ENCODE results near the gene CCDC192. TPM values are rescaled to one million over a fixed set of nuclear protein-coding genes. Genes with fewer than 3 reads are reported as not detected.

CCDC192 gene
- total RNA-seq, 2 experiments from 2014 or later = not detected

- Mint-ChIP-seq H3K4me1 (ENCODE audit: low read depth) (no peaks in the 10 kb centered on the region), H3K36me3 (ENCODE audit: low read depth) (no peaks in the 10 kb centered on the region), H3K4me3 (no peak overlapping the region), H3K27ac (no peak overlapping the region), H3K9me3 (ENCODE audit: insufficient read depth) (no peaks in the 10 kb centered on the region), H3K27me3 (ENCODE audit: low read depth) (no peaks in the 10 kb centered on the region)
- CTCF ChIA-PET = no interaction called here
- DNase-seq (no peak), ATAC-seq (no peak)
- POLR2A ChIA-PET = interaction anchor here (0.7 kb wide), 1 partner anchor 434 kb away, joined by 3 read pairs; no protein-coding TSS in a partner anchor
Observed at GRCh38 chr5:127804886-127805426, 101.8 kb downstream of the CCDC192 start.

- ATAC-seq = no peak
- Mint-ChIP-seq H3K27ac (no peak overlapping the region), H3K9me3 (ENCODE audit: insufficient read depth) (no peaks in the 10 kb centered on the region), H3K27me3 (ENCODE audit: low read depth) (no peaks in the 10 kb centered on the region), H3K4me3 (no peak overlapping the region), H3K4me1 (ENCODE audit: low read depth) (no peaks in the 10 kb centered on the region), H3K36me3 (ENCODE audit: low read depth) (no peaks in the 10 kb centered on the region)
- ChIA-PET POLR2A (interaction anchor here (0.7 kb wide), 1 partner anchor 435 kb away, joined by 3 read pairs; no protein-coding TSS in a partner anchor), CTCF (no interaction called here)
- no peak for DNase-seq
Observed at GRCh38 chr5:127805448-127805847, 102.3 kb downstream of the CCDC192 start.

GRCh38 chr5:127806776-127807175 lies 103.6 kb downstream of the CCDC192 start:
- ChIA-PET POLR2A (no interaction called here), CTCF (no interaction called here)
- H3K27ac Mint-ChIP-seq = no peak overlapping the region
- DNase-seq = no peak
- no peaks in the 10 kb centered on the region for H3K27me3 Mint-ChIP-seq (ENCODE audit: low read depth)
- no peaks in the 10 kb centered on the region for H3K9me3 Mint-ChIP-seq (ENCODE audit: insufficient read depth)
- H3K4me3 Mint-ChIP-seq = no peak overlapping the region
- ATAC-seq = no peak
- no peaks in the 10 kb centered on the region for H3K36me3 Mint-ChIP-seq (ENCODE audit: low read depth)
- H3K4me1 Mint-ChIP-seq (ENCODE audit: low read depth) = no peaks in the 10 kb centered on the region

- no peak for DNase-seq
- Mint-ChIP-seq H3K9me3 (ENCODE audit: insufficient read depth) (no peaks in the 10 kb centered on the region), H3K27ac (no peak overlapping the region), H3K36me3 (ENCODE audit: low read depth) (no peaks in the 10 kb centered on the region), H3K4me3 (no peak overlapping the region), H3K4me1 (ENCODE audit: low read depth) (no peaks in the 10 kb centered on the region), H3K27me3 (ENCODE audit: low read depth) (peaks cover 3% of the 10 kb centered on the region)
- ATAC-seq = no peak
- ChIA-PET CTCF (no interaction called here), POLR2A (no interaction called here)
Observed at GRCh38 chr5:127809533-127809932, 106.3 kb downstream of the CCDC192 start.

GRCh38 chr5:127810017-127810416 lies 106.8 kb downstream of the CCDC192 start:
- Mint-ChIP-seq H3K27me3 (ENCODE audit: low read depth) (peaks cover 4% of the 10 kb centered on the region), H3K9me3 (ENCODE audit: insufficient read depth) (no peaks in the 10 kb centered on the region), H3K4me1 (ENCODE audit: low read depth) (no peaks in the 10 kb centered on the region), H3K4me3 (no peak overlapping the region), H3K27ac (no peak overlapping the region), H3K36me3 (ENCODE audit: low read depth) (no peaks in the 10 kb centered on the region)
- POLR2A ChIA-PET = no interaction called here
- ATAC-seq (no peak), DNase-seq (no peak)
- CTCF ChIA-PET = no interaction called here

GRCh38 chr5:127810707-127811490 lies 107.7 kb downstream of the CCDC192 start:
- CTCF ChIA-PET = no interaction called here
- DNase-seq (no peak), ATAC-seq (no peak)
- POLR2A ChIA-PET = no interaction called here
- Mint-ChIP-seq H3K36me3 (ENCODE audit: low read depth) (no peaks in the 10 kb centered on the region), H3K27ac (no peak overlapping the region), H3K27me3 (ENCODE audit: low read depth) (peaks cover 7% of the 10 kb centered on the region), H3K9me3 (ENCODE audit: insufficient read depth) (no peaks in the 10 kb centered on the region), H3K4me3 (no peak overlapping the region), H3K4me1 (ENCODE audit: low read depth) (no peaks in the 10 kb centered on the region)

GRCh38 chr5:127812570-127812969 lies 109.4 kb downstream of the CCDC192 start:
- Mint-ChIP-seq H3K36me3 (ENCODE audit: low read depth) (no peaks in the 10 kb centered on the region), H3K9me3 (ENCODE audit: insufficient read depth) (no peaks in the 10 kb centered on the region), H3K27ac (no peak overlapping the region), H3K27me3 (ENCODE audit: low read depth) (peaks cover 8% of the 10 kb centered on the region), H3K4me1 (ENCODE audit: low read depth) (no peaks in the 10 kb centered on the region), H3K4me3 (no peak overlapping the region)
- ChIA-PET POLR2A (no interaction called here), CTCF (no interaction called here)
- no peak for DNase-seq
- ATAC-seq = no peak

GRCh38 chr5:127813633-127814587 lies 110.7 kb downstream of the CCDC192 start:
- ATAC-seq = no peak
- H3K4me3 Mint-ChIP-seq = no peak overlapping the region
- DNase-seq = no peak
- H3K4me1 Mint-ChIP-seq (ENCODE audit: low read depth) = no peaks in the 10 kb centered on the region
- POLR2A ChIA-PET = no interaction called here
- H3K9me3 Mint-ChIP-seq (ENCODE audit: insufficient read depth) = no peaks in the 10 kb centered on the region
- H3K36me3 Mint-ChIP-seq (ENCODE audit: low read depth) = no peaks in the 10 kb centered on the region
- peaks cover 11% of the 10 kb centered on the region for H3K27me3 Mint-ChIP-seq (ENCODE audit: low read depth)
- H3K27ac Mint-ChIP-seq = no peak overlapping the region
- CTCF ChIA-PET = no interaction called here

GRCh38 chr5:127814588-127814973 lies 111.4 kb downstream of the CCDC192 start:
- Mint-ChIP-seq H3K4me3 (no peak overlapping the region), H3K36me3 (ENCODE audit: low read depth) (no peaks in the 10 kb centered on the region), H3K9me3 (ENCODE audit: insufficient read depth) (no peaks in the 10 kb centered on the region), H3K4me1 (ENCODE audit: low read depth) (no peaks in the 10 kb centered on the region), H3K27me3 (ENCODE audit: low read depth) (peaks cover 11% of the 10 kb centered on the region), H3K27ac (no peak overlapping the region)
- DNase-seq (no peak), ATAC-seq (no peak)
- ChIA-PET POLR2A (no interaction called here), CTCF (no interaction called here)

GRCh38 chr5:127820910-127821553 lies 117.8 kb downstream of the CCDC192 start:
- Mint-ChIP-seq H3K4me3 (no peak overlapping the region), H3K27ac (no peak overlapping the region), H3K27me3 (ENCODE audit: low read depth) (peaks cover 6% of the 10 kb centered on the region), H3K9me3 (ENCODE audit: insufficient read depth) (no peaks in the 10 kb centered on the region), H3K4me1 (ENCODE audit: low read depth) (no peaks in the 10 kb centered on the region), H3K36me3 (ENCODE audit: low read depth) (no peaks in the 10 kb centered on the region)
- DNase-seq (no peak), ATAC-seq (no peak)
- CTCF ChIA-PET = no interaction called here
- POLR2A ChIA-PET = no interaction called here

- ChIA-PET POLR2A (no interaction called here), CTCF (no interaction called here)
- Mint-ChIP-seq H3K27ac (no peak overlapping the region), H3K9me3 (ENCODE audit: insufficient read depth) (no peaks in the 10 kb centered on the region), H3K27me3 (ENCODE audit: low read depth) (peaks cover 9% of the 10 kb centered on the region), H3K4me3 (no peak overlapping the region), H3K4me1 (ENCODE audit: low read depth) (no peaks in the 10 kb centered on the region), H3K36me3 (ENCODE audit: low read depth) (no peaks in the 10 kb centered on the region)
- no peak for ATAC-seq
- no peak for DNase-seq
Observed at GRCh38 chr5:127821896-127822295, 118.7 kb downstream of the CCDC192 start.

GRCh38 chr5:127824126-127824525 lies 120.9 kb downstream of the CCDC192 start:
- no peaks in the 10 kb centered on the region for H3K9me3 Mint-ChIP-seq (ENCODE audit: insufficient read depth)
- H3K4me1 Mint-ChIP-seq (ENCODE audit: low read depth) = no peaks in the 10 kb centered on the region
- DNase-seq (no peak), ATAC-seq (no peak)
- peaks cover 9% of the 10 kb centered on the region for H3K27me3 Mint-ChIP-seq (ENCODE audit: low read depth)
- H3K27ac Mint-ChIP-seq = no peak overlapping the region
- POLR2A ChIA-PET = interaction anchor here (0.9 kb wide), 1 partner anchor 32 kb away, joined by 3 read pairs; no protein-coding TSS in a partner anchor
- H3K36me3 Mint-ChIP-seq (ENCODE audit: low read depth) = no peaks in the 10 kb centered on the region
- CTCF ChIA-PET = no interaction called here
- H3K4me3 Mint-ChIP-seq = no peak overlapping the region

All from activated CD8-positive, alpha-beta T cell treated with anti-CD3 and anti-CD28 coated beads, Interleukin-2, amount 10 ng/mL, durations not matched to agents 7 days and 5 days (primary cell).